ENCODE measurements around the gene TBC1D22A. TPM values are rescaled to one million over a fixed set of nuclear protein-coding genes. Genes with fewer than 3 reads are reported as not detected.

TBC1D22A gene
- total and polyA plus RNA-seq, 10 of the 15 experiments (the other 5 are each of a cell fraction or from before 2014, with no cell fraction given): 0.63 to 44.7 (median 27.4) TPM

GRCh38 chr22:47190276-47190956, 428.0 kb downstream of the TBC1D22A start:
- CTCF ChIA-PET: no interaction called here
- DNase-seq (ENCODE audit: low read depth, low spot score): no peak
- intact Hi-C loops (cut with micrococcal nuclease; ENCODE audit: unreplicated experiment): no loop called here
- TF ChIP-seq CUX1 (IDR thresholded peaks at IDR 0.05; ENCODE audit: insufficient replicate concordance, low read depth, low read length): no peak
- no peak for TF ChIP-seq ASH2L (IDR thresholded peaks at IDR 0.05; ENCODE audit: borderline replicate concordance, low read depth)
- no peak for TF ChIP-seq CREM (IDR thresholded peaks at IDR 0.05; ENCODE audit: low read depth)
- no peak for TF ChIP-seq MYB (IDR thresholded peaks at IDR 0.05; ENCODE audit: borderline replicate concordance, low read depth, low read length)
- TF ChIP-seq BMI1 (IDR thresholded peaks at IDR 0.05; ENCODE audit: borderline replicate concordance): no peak
- TF ChIP-seq NFIC (IDR thresholded peaks at IDR 0.05; ENCODE audit: low read depth, low read length): no peak
- TF ChIP-seq PKNOX1 (IDR thresholded peaks at IDR 0.05): no peak
- no peak for TF ChIP-seq SKIL (IDR thresholded peaks at IDR 0.05; ENCODE audit: low read depth, poor library complexity, severe bottlenecking)
- TF ChIP-seq ATF2 (IDR thresholded peaks at IDR 0.05; ENCODE audit: low read length): no peak
- TF ChIP-seq TCF12 (IDR thresholded peaks at IDR 0.05; ENCODE audit: low read depth, low read length): no peak

More at GRCh38 chr22:47190276-47190956, 428.0 kb downstream of the TBC1D22A start:
- no peaks in the 10 kb centered on the region for H3K27me3 ChIP-seq (replicated peaks in 1 of 2; ENCODE audit: control insufficient read depth in 2 of 2, insufficient read depth in 2 of 2, low read length in 1 of 2)
- H3K79me2 ChIP-seq (ENCODE audit: control insufficient read depth, insufficient read depth, low read length): no peaks in the 10 kb centered on the region
- no peak overlapping the region for H3K27ac ChIP-seq (ENCODE audit: control insufficient read depth, insufficient read depth)
- no peak overlapping the region for H3K4me3 ChIP-seq
- no peak overlapping the region for H2AFZ ChIP-seq (ENCODE audit: control insufficient read depth, low read depth, low read length)
- ChIA-PET SMC1A (ENCODE audit: uncharacterized antibody, unreplicated experiment) (no interaction called here), POLR2A (no interaction called here), RAD21 (ENCODE audit: unreplicated experiment) (interaction anchor here (1.0 kb wide), 1 partner anchor 1302 kb away, joined by 3 read pairs; no protein-coding TSS in a partner anchor)
- H4K20me1 ChIP-seq (ENCODE audit: control insufficient read depth, insufficient read depth): no peaks in the 10 kb centered on the region
- BruUV-seq (replicated peaks): no TSS peak
- no peaks in the 10 kb centered on the region for H3K9me3 ChIP-seq (replicated peaks; ENCODE audit: control insufficient read depth, insufficient read depth, low read length)
- H3K4me2 ChIP-seq (ENCODE audit: control insufficient read depth, insufficient read depth): no peak overlapping the region
- no peaks in the 10 kb centered on the region for H3K4me1 ChIP-seq (ENCODE audit: control insufficient read depth, insufficient read depth, low read length)
- H3K36me3 ChIP-seq (ENCODE audit: control insufficient read depth in 2 of 2, insufficient read depth in 2 of 2, low read length in 1 of 2): no peaks in the 10 kb centered on the region
- ATAC-seq (no peak), FAIRE-seq (no peak)
- no peak overlapping the region for H3K9ac ChIP-seq (ENCODE audit: control insufficient read depth, insufficient read depth, low read length)
- in situ Hi-C loops (cut with MboI): no loop called here
- WGBS (ENCODE audit: insufficient coverage, insufficient replicate concordance, low lambda C conversion rate, missing lambda C conversion rate): 63% methylated on average over 18 of the region's 23 CpGs

Data from GM12878 (cell line).